IPS-NIHi7 (cell line): ENCODE measurements around the gene ZNF789.
"Not testable (repeated sequence)": the region's sequence is repeated elsewhere in the genome, so short reads cannot be mapped to it uniquely, and the experiment has no call there.

Experiments used
- DNase-seq: peaks from one replicate; pipeline ENCODE4 v3.0.0; 2012; ENCODE audit warnings: mixed read lengths; ENCODE audit errors: extremely low spot score

The ZNF789 gene

DNA sequence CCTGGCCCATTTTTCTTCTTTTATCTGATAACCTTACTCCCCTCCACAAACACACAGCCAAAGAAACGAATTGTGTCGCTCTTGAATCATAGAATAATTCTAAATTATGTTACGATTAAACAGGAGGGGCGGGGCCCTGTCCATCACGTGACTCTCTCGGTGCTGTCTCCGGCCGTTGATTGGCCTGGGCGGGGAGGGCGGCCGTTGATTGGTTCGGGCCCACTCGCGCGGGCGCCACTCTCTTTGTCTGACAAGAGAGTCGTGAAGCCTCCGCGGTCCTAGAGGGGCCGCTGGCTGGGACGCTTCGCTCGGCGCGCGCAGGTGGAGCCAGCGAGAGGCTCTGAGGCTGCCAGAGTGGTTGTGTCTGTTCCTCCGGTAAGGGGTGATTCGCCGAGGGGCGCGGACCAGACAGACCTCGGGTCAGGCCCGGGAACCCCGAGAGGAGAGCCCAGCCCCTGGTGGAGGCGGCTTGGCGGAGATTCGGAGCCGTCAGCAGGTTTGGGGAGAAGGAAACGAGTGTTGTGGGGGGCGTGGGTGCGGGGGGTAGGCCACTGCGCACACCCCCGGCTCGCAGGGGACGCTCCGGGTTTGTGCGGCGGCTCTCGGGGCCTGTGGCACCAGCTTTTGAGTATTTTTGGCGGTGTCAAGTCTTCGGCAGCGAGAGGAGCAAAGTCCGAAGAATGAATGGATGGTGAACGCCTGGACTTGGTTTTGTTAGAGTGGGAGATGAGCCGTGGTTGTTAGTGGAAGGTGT lies at the start of gene ZNF789:
Gene ZNF789 (plus strand): TSS at position 330 of the 754 bp plus-strand sequence. CDS start 3,567 bp downstream, outside the sequence.
- peak; percentile 100 for DNase-seq

DNA sequence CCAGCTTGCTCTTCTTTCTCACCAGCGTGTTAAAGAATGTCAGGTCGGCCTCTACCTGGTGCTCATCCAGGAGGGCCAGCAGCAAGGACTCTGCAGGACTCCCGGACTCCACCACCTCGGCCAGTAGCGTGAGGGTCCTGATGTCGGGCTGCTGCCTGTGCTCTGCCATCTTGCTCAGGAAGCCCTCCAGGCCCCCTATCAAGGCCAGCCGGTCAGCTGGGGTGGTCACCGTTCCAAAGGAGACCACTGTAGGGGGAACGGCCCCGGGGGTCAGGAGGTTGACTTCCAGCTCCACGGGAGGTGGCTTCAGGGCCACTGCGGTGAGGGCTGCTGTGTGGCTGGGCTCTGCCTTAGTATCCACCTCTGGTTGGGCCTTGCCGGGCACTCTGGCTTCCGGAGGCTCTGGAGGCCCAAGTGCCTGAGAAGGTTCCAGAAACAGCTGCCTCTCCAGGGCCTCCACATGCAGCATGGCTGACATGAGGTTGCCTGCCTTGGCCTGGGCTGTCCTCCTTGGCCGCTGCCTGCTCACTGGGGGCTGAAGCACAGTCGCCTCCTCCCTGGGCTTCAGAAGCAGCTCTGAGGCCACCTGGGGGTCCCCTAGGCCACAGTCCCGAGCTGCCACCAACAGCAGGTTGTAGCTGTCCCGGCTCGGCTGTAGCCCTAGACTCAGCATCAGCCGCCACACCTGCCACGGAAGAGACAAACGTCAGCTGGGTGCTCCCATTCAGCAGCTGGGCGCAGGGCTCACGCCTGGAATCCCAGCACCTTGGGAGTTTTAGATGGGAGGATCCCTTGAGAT lies 47.6 kb upstream of the ZNF789 start:
- no peak for DNase-seq

DNA sequence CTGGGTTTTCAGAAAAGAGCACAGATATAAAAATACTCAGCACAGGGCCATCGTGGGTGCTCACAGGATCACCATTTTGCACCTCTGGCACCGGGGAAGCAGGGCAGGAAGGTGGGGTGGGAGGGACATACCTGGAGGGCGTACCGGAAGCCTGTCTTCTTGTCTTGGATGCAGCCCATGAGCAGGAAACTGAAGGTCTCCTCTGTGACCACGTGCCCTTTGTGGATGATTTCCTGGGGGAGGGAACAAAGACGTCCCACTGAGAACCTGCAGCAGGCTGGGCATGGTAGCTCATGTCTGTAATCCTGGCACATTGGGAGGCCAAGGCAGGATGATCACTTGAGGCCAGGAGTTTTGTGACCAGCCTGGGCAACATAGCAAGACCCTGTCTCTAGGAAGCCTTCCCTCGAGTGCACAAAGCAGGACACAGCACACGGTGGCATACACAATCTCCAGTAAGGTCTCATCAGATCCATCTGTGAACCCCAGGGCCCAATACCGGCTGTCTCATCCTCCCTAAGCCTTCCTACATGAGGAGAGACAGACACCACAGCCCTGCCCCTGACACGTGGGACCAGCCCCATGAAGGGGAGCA lies 43.6 kb upstream of the ZNF789 start:
- DNase-seq = no peak

DNA sequence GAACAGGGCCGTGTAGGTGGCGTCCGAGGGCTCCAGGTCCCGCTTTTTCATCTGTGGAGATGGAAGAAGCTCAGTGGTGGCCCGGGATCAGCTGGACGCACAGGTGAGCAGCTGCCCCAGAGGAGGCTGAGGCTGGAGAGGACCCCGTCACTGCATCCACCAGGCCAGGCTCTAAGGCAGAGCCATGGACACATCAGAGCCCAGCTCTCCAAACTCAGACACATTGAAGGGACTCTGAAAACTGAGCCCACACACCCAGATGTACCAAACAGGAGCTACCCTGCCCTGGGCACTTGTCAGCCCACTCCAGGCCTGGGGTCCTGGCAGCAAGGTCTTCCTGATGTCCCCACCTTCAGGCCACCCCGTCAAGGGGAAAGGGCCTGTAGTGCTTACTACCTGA lies 42.9 kb upstream of the ZNF789 start:
- no peak for DNase-seq

DNA sequence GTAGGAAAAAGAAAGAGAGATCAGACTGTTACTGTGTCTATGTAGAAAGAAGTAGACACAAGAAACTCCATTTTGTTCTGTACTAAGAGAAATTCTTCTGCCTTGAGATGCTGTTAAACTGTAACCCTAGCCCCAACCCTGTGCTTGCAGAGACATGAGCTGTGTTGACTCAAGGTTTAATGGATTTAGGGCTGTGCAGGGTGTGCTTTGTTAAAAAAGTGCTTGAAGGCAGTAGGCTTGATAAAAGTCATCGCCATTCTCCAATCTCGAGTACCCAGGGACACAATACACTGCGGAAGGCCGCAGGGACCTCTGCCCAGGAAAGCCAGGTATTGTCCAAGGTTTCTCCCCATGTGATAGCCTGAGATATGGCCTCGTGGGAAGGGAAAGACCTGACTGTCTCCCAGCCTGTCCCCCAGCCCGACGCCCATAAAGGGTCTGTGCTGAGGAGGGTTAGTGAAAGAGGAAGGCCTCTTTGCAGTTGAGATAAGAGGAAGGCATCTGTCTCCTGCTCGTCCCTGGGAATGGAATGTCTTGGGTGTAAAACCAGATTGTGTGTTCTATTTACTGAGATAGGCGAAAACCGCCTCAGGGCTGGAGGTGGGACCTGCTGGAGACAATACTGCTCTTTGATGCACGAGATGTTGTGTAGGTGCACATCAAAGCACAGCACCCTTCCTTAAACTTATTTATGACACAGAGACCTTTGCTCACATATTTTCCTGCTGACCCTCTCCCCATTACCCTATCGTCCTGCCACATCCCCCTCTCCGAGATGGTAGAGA lies 40.7 kb upstream of the ZNF789 start:
- DNase-seq = not testable (repeated sequence)

DNA sequence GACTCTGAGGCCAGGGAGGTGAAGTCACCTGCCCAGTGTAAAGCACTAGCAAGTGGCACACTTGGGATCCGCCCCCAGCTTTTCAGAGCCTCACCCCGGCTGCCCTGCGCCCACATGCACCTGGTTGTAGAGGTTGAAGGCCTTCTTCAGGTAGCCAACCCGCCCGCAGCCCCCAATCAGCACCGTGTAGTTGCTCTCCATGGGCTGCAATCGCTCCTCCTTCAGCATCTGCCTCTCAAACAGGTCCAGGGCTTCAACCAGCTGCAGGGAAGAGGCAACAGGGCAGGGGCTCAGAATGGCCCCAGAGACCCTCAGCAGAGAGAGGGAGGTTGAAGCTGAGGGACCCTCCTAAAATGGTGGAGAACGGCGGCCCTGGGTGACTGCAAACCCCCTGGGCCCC lies 39.5 kb upstream of the ZNF789 start:
- no peak for DNase-seq

DNA sequence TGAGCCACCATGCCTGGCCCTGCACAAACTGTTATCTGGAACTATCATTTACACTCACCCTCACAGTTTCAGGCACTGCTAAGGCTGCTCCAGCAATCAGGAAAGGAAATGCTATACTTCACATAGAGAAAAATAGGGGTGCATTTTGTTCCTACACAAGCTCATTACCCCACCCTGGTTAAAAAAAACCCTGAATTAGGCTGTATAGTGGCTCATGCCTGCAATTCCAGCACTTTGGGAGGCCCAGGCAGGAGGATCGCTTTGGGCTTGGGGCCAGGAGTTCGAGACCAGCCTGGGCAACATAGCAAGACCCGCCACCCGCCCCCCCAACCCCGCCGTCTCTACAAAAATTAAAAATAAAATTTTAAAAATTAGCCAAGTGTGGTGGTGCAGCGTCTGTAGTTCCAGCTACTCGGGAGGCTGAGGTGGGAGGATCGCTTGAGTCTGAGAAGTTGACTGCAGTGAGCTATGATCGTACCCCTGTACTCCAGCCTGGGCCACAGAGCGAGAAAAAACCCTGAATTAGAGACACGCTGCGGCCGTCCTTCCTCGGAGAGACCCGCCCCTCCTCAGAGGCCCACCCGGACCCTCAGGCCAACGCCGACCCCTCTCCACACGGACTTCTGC lies 34.6 kb upstream of the ZNF789 start:
- no peak for DNase-seq

DNA sequence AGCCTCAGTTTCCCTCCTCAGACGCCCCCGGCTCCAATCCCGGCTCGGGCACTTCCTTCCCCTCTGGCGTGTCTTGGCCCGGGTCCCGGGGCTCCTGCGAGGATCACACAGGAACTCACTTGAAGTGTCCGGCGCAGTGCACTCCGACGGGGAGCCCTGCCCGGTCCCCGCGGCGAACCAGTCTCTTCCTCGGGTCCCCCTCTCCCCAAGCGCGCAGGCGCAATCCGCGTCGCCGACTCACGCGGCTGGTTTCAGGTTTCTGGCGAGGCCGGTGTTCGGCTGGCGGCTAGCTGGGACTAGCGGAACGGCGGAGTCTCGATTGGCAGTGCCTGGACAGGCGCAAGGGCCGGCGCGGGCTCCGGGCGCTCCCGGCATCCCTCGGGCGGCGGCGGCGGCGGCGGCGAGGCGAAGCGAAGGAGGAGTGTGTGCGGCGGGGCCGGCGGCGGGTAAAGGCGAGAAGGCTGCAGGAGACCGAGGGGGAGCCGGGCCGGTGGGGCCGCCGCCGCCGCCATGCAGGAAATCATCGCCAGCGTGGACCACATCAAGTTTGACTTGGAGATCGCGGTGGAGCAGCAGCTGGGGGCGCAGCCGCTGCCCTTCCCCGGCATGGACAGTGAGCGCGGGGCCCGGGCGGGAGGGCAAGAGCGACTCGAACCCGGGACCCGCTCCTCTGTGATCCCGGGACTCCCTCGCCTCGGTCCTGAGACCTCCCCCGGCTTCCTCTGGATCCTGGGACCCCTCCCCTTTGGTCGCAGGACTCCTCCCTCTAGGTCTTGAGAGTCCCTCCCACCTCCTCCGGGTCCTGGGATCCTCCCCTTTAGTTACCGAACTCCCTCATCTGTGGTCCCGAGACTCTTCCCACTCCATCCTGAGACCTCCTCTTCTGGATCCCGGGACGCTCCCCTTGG lies 33.9 kb upstream of the ZNF789 start, which contains the start of the genes CPSF4 and PTCD1:
Gene CPSF4 (plus strand): TSS at position 371 of the 908 bp plus-strand sequence. CDS start 140 bp downstream, at position 511.
Gene PTCD1 (minus strand): TSS at position 226 of the 908 bp plus-strand sequence. CDS start 3,556 bp downstream, outside the sequence.
- peak; percentile 99 for DNase-seq

DNA sequence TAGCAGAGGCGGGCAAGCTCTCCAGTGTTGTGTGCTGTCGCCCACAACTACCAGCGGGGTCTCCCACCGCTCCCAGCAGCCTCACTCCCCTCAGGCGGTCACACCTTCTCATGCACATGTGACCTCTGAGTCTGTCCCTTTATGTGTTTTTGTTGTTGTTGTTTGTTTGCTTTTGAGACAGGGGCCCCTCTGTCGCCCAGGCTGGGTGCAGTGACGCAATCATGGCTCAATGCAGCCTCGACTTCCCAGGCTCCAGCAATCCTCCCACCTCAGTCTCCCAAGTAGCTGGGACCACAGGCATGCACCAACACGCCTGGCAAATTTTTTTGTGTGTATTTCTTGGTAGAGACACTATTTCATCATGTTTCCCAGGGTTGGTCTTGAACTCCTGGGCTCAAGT lies 32.5 kb upstream of the ZNF789 start:
- DNase-seq = no peak

DNA sequence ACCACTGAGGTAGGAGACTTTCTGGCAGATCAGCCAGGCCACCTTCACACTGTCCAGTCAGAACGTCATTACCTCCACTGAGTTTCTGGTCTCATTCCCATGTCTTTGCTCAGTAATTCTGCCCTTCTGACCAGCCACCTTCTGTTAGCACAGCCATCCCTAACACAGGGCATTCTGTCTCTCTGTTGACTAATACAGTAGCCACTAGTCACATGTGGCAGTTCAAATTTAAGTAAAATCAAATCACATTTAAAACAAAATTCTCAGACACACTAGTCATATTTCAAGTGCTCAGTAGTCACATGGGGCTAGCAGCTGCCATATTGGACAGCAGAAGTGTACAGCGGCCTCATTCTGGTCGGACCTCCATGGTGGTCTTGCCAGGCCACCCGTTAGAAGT lies 26.6 kb upstream of the ZNF789 start:
- no peak for DNase-seq

DNA sequence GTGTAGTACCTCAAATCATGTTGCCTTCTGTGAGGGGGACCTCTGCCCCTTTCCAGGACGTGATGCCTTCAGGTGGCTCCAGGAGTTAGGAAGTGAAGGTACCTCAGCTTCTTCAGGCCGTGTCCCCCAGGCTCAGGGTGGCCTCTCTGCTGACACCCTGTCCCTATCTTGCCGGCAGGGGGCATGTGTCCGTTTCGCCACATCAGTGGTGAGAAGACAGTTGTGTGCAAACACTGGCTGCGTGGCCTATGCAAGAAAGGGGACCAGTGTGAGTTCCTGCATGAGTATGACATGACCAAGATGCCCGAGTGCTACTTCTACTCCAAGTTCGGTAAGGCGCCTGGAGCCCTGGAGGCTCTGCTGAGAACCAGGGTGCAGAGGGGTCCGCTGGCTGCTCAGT lies 24.7 kb upstream of the ZNF789 start:
- DNase-seq = no peak

DNA sequence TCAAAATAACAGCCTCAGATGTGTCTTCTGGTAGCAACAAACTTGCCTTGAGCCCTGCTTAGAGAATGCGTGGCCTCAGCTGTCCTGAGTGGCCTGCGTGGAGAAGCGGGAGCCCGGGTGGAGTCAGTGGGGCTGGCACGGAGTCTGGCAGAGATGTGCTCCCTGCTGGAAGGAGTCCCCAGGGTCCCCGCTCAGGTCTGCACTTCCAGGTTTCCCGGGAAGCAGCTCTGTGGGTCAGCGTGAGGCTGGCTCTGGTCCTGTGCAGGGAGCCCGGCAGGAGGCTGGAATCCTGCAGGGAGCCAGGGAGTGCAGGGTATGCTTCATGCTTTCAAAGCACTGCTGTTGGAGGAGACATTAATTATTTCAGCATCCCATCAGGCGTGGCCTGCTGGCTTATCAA lies 23.8 kb upstream of the ZNF789 start:
- DNase-seq = no peak

DNA sequence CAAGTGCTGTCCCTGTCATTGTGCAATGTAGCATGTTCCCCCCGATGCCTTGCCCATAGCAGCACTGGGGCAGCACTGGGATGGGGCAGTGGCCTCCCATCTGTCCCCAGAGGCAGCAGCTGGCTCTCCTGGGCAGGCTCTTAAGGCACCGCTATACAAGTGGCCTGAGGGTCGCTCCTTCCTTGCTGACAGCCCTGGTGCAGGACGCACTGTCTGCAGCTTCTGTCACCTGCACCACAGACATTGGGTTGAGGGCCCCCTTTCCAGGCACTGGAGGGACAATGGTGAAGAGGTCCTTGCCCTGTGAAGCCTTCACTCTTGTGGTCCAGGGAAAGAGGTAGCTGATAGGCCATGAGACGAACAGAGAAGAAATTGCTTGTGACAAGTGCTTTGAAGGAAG lies 23.4 kb upstream of the ZNF789 start:
- DNase-seq = no peak

DNA sequence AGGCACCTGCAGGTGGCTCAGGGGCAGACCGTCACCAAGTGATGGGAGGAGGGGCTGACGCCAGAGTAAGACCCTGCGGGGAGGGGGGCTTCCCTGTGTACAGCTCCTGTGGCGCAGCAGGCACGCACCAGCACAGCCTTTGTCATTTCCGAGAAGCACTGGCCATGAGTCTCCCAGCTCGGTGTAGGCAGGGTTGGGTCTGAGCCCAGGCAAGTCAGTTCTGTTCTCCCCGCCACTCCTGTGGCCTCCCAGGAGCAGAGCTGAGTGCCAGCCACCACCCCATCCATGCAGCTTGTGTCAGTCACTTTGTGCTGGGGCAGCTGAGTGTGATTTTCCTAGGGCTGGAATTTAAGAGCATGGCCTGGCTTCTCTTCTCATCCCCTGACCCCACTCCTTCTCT lies 20.8 kb upstream of the ZNF789 start:
- no peak for DNase-seq

DNA sequence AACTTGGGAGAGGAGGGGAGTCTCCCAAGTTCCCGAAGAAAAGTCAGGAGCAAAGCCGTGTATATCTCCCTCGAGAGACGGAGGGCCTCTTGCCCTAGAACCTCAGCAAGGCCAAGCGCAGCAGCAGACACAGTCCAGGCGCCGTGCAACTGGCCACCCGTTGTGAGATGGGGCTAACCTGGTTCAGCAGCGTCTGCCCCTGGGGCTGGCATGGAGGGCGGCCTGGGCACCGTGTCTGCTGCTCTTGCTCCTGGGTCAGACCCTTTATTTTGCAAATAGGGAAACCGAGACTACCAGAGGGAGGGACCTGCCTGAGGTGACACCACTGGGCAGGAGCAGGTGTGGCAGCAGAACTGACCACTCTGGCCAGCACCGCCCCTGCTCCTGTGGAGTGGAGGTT lies 20.1 kb upstream of the ZNF789 start:
- no peak for DNase-seq

DNA sequence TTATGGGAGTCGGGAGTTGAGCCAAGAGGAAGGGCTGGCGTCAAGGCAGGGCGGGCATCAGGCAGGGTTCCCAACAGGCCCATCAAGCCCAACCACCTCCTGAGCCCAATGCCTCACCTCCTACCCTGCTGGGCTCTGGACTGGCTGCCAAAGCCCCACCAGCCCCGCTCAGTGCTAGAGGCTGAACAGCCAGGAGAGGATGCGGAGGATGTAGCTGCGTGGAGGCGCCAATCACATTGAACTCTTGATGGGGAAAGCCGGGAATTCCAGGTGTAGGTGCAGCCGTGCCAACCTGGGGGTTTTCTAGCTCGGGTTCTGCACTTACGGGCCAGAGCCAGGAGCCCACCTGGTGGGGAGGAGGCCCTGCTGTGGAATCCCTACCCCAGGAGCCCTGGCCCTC lies 19.6 kb upstream of the ZNF789 start:
- DNase-seq = no peak

DNA sequence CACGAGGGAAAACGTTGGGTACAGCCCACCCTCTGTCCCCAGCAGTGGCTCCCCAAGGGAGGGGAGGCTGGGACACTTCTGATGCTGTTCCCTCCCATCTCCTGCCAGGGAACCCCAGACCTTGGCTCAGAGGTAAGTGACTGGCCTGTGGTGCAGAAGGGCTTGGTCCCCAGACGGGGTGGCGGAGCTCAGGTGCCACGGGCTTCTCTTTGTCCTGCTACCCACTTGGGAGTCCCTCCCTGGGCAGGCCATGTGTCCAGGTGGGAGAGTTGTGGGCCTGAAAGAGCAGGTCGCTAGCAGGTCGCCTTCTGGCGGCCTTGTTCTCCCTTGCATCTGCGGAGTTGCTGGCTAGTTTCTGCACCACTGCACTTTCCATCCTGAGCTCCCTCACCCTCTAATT lies 16.8 kb upstream of the ZNF789 start:
- DNase-seq = no peak

DNA sequence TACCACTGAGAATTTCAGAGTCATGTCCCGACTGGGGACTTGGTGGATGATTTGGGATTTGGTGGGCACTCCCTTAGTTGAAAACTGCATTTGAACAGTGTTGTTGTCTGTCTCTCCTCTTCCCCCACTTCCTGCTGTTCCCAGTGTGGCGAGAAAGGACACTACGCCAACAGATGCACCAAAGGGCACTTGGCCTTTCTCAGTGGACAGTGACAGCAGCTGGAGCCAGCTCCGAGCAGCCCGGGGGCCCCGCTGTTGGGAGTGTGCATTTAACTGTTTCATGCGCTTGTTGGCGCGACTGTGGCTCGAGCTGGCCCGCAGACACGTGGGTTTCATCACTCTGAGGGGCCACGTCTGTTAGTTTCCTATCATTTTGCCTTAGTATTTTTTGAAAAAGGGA lies 16.4 kb upstream of the ZNF789 start:
- DNase-seq = no peak

DNA sequence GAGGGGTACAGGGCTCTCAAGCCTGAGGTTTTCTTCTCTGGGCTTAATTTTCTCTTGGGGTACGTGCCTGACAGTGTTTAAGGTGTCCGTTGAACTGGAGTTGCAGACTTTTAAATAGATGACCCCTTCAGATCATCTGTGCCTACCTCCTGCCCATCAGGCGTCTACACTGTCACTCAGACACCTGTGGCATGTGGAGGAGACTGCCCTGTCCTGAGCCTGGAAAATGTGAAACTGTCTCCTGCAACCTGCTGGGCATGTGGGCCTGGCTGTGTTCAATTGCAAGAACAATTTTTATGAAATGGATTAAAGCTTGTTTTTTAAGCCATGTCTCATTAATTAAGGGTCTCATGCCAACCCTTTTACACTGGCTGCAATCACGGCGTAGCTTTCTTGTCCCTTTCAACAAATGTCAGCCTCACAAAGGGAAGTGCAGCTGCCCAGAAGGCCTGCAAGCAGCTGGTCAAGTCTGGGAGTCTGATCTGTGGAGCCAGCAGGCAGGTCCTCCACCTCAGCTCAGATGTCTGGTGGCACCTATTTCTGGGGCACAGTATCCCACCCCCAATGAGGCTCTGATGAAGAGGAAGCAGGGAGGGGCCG lies 15.5 kb upstream of the ZNF789 start:
- no peak for DNase-seq
